NCI-H2171 treated with DMSO at 0.1 percent for 48 hours (cell line): ENCODE measurements around the gene SP6.

ENCODE experiments used
- DNase-seq: peaks from one replicate; lab custom pipeline; 2025; lab: John Stamatoyannopoulos, UW

SP6 gene

DNA sequence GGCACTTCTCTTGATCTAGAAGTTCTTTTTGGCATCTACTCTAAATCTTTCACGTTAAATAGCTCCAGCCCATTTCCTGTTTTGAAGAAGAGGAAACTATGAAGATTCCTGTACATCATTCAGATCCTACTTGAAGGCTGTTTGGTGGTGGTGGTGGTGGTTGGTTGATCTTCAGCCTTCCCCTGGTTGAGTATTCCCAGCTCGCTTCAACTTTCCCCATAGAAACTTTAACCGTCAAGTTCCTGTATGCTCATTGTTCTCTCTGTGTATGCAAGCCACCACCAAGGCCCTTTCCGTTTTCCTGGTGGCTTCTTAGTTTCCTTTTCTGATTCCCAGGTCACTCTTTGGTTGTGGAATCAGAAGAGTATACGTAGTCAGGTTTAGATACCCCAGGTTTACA lies 16.2 kb downstream of the SP6 start:
- DNase-seq = no peak

DNA sequence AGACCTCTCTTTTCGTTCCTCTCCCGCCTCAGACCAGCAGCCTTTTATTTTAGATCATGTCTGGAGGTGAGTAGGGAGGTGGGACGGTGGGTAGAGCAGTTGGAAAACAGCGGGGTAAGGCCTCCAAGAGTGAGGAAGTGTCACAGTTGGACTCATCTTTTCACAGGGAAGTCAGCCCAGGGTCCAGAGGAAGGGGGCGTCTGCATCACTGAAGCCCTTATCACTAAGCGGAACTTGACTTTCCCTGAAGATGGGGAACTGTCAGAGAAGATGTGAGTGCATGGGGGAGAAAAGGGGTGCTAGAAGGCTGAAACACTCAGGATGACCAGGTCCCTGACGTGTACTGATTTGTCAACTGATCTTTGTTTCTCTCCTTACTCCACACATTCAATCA lies 19.0 kb downstream of the SP6 start:
- DNase-seq = no peak

DNA sequence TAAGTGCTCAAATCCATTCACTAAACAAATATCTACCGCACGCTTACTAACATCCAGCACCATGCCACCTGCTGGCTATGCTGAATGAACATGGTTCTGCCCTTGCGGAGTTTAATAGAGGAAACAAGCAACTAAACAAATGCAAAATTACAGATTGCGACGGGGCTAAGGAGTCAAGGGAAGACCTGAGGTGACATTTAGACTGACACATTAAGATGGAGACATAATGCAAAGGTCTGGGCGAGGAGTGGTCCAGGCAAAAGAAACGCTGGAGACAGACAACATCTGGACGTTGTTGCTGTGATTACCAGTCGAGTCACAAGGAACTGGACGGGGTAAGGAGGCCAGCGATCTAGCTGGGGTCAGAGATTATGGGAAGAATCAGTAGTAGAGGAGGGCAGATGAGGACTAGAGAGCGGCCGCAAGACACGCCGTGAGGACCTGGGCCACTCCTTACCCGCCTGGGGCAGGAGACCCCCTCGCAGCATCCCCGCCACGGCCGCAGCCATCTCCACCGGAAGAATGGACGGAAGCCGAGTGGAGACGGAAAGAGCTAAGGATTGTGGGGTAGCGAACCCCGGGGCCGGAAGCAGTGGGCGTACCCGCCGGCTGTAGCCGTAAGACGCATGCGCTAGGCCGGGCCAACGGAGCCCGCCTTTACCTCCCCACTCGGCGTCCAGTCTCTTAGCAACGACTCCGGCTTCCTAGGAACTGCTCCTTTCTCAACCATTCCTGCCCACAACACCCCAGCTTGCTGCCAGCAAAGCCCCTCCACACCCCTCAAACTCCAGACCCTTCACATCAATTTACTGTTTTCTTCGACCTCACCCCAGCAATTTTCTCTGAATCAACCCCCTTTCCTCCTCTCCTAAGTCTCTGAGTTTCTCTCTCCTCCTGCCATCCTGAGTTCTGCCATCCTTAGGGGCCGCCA lies 19.7 kb downstream of the SP6 start, which contains the start of the genes LRRC46 and MRPL10:
Gene LRRC46, plus strand, starts transcription at position 668 of the 931 bp plus-strand sequence. CDS start 320 bp downstream, outside the sequence.
Gene MRPL10, minus strand, starts transcription at position 539 of the 931 bp plus-strand sequence. Its CDS starts 30 bp downstream, at position 509.
- DNase-seq = peak; percentile 95

GRCh38 chr17:47830396-47831002 lies 20.5 kb downstream of the SP6 start:
- no peak for DNase-seq

GRCh38 chr17:47829870-47830269 lies 21.1 kb downstream of the SP6 start:
- no peak for DNase-seq

DNA sequence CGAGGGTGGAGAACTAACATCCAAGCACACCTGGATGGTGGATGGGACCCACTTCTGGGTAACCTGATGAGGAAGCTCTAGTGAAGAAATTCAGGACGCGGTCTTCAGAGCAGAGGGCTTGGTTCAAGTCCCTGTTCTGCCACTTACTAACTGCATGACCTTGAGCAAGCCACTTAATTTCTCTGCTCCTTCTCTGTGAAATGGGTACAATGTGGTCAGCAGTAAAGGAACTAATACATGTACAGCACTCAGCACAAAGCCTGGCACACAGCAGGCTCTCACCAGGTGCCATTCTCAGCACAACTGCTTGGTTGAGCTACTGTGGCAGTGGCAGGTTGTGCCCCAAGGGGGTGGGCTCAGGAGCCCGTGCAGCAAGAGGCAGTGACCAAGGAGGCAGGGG lies 27.4 kb downstream of the SP6 start:
- DNase-seq = no peak

- DNase-seq = no peak
Observed at GRCh38 chr17:47822785-47823184, 28.2 kb downstream of the SP6 start.

- peak; percentile 86 for DNase-seq
Observed at GRCh38 chr17:47821424-47822391, 29.3 kb downstream of the SP6 start, which contains the start of gene OSBPL7. TSS of gene OSBPL7 (minus strand) at chr17:47821794. CDS start at chr17:47820278, 1,516 bp downstream.

DNA sequence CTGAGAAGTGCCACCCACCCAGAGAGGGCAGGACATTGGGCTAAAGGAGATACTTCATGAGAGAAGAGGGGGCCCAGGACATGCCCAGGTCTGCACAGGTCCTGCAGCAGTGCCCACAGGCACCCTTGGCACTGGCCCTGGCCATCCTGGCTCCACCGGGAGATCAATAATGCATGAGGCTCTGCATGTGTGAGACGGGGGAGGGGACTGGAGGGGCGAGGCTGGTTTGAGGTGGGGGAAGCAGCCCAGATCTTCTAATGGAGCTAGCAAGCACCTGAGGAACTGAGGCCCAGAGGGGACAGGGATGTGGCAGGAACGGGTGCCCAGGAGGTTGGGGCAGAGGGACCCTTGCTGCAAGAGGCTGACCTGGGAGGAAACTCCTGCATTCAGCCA lies 29.9 kb downstream of the SP6 start:
- no peak for DNase-seq

GRCh38 chr17:47820033-47820789 lies 30.8 kb downstream of the SP6 start:
- DNase-seq = no peak

DNA sequence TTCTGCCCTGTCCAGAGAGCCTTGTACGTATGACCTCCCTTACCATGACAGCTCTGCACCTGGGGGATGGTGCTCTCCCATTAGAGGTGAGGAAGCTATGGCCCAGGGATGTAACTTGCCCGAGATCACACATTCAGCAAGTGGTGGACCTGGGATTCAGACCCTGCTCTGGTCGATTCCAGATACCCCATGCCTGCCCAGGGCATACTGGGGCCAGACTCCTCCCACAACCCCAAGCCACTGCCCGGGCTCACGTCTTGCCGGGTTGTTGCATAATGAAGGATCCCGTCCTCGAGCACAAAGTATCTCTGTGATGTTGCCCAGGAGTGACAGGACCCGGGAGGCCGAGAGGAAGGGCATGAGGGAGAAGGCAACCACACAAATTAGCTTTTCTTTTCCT lies 31.5 kb downstream of the SP6 start:
- DNase-seq = no peak

DNA sequence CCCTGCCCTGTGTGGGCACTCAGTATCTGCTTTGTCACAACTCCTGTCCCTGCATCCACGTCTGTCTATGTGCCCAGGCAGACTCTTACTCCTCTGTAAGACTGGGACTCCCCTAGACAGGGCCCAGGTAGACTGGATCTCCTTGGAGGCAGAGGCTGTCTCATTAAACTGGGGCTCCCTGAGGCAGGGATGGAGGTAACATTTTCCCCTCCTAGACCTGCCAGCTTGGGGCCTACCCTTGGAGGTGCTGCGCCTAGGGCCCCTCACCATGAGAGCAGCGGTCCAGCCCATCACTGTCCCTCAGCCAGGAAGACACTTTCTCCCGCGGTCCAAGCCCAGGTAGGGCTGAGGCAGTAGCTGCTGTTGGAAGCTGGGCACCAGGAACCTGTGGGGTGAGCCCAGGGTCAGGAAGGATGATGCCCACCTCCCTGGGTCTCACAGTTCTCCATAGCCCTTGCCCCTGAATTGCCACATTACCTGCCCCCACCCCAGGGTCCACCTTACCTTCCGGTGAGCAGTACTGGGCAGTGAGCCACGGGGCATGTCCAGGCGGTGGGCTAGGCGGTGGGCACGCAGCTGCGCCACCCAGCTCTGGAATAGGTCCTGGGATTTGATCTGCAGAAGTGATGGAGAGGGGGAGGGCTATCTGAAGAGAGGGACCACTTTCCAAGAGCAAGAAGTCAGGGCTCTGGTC lies 32.8 kb downstream of the SP6 start:
- DNase-seq = no peak

GRCh38 chr17:47816947-47817346 lies 34.0 kb downstream of the SP6 start:
- no peak for DNase-seq

- DNase-seq = no peak
Observed at GRCh38 chr17:47816111-47816735, 34.7 kb downstream of the SP6 start.

GRCh38 chr17:47815106-47815918 lies 35.7 kb downstream of the SP6 start:
- DNase-seq = no peak

DNA sequence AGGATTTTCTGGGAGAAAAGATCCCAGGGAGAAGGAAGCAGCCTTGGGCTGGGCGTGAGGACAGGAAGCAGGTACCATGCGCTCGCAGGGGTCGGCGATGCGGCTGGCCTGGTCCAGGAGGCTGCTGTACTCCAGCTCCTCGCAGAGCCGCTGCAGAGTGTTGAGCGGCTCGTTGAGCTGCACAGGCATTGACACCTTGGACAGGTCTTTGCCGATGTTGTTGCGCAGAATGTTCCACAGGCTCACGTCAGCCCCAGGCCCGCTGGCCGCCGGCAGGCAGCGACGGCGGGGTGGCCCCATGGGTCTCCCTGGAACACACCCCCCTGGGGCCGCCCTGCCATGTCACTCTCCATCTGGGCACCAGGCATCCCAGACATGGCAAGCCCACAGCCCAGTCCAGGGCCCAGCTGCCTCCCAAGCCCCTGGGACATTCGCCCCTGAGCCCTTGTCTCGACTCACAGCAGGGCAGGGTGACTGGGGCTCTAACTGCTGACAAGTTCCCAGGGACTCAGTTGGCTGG lies 37.4 kb downstream of the SP6 start:
- no peak for DNase-seq

GRCh38 chr17:47813077-47813476 lies 37.9 kb downstream of the SP6 start:
- DNase-seq = no peak

- DNase-seq = no peak
Observed at GRCh38 chr17:47812146-47812920, 38.6 kb downstream of the SP6 start.
